GM21367 (cell line): ENCODE results near the gene SPINK8.
"Not testable (repeated sequence)": the region's sequence is repeated elsewhere in the genome, so short reads cannot be mapped to it uniquely, and the experiment has no call there.

Experiments
- ATAC-seq: cut with Tn5 transposase; IDR thresholded peaks from one replicate; pipeline ENCODE4 v1.9.1; 2021; ENCODE audit not compliant: unreplicated experiment

Gene SPINK8

DNA sequence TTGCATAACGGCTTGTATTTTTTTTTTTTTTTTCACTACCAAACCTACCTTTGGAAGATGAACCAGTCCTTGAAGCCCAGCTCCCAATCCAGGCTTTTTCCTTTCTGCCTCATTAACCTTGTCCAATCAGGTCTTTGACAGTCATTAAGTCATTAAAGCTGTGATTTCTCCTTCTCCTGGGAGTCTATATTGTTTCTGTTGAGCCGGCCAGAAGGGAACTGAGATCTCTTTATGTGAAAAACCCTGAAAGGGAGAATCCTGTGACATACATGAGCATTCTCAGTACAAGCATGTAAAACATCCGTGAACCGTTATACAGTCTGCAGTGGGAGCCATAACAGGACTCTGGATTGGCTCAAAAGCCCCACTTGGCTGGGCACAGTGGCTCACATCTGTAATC lies 52.6 kb downstream of the SPINK8 start:
- ATAC-seq, result no peak

DNA sequence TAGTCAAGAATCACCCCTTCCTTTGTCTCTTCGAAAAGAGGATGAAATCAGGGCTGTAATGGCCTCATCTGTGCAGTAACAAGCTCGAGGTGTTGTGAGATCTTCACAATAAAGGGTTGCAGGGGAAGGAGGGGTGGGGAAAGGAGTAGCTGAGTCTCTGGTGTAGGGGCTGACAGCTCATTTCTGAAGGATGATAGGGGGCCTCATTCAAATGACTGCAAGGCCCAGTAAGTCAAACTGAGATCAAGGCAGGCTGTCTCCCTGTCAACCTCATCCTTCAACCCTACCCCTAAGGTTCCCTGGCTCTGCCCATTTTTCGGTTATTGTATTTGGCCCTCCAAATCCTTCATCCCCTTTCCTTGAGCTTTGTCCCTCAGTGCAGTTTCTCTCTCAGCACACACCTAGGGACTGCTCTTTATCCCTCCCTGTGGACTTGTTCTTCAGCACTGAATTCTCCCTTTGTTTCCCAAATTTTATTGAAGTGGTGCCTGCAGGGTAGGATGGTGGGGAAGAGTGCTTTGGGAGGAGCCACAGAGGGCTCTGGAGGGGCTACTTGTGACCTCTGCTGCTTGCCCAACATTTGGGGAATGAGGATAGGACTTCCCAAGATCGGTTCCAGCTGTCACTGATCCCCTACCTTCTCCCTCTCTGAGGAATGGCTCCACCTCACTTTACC lies 54.4 kb downstream of the SPINK8 start:
- no peak for ATAC-seq

DNA sequence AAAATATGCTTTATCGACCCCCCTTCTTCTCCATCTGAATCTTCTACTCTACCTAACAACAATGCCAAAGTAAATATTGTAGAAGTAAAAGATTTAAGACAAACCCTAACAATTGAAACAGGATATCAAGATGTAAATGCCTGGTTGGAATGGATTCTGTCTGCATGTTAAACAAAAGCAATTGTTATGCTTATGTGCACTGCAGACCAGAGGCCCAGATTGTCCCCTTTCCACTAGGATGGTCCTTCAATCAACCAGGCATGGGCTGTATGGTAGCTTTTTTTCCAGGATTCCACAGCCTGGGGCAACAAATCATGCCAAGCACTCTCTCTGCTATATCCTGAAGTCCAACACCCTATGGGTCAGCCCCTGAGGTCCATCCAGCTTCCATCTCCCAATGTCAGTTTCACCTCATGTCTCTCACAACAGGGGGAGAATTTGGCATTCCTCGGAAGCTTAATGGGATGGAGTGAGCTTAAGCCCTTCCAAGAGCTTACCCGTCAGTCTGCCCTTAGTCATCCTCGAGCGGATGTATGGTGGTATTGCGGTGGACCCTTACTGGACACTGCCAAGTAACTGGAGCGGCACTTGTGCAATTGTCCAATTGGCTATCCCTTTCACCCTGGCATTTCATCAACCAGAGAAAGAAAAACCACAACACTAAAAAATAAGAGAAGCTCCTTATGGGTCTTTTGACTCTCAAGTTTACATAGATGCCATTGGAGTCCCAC lies 56.4 kb downstream of the SPINK8 start:
- ATAC-seq, result no peak

DNA sequence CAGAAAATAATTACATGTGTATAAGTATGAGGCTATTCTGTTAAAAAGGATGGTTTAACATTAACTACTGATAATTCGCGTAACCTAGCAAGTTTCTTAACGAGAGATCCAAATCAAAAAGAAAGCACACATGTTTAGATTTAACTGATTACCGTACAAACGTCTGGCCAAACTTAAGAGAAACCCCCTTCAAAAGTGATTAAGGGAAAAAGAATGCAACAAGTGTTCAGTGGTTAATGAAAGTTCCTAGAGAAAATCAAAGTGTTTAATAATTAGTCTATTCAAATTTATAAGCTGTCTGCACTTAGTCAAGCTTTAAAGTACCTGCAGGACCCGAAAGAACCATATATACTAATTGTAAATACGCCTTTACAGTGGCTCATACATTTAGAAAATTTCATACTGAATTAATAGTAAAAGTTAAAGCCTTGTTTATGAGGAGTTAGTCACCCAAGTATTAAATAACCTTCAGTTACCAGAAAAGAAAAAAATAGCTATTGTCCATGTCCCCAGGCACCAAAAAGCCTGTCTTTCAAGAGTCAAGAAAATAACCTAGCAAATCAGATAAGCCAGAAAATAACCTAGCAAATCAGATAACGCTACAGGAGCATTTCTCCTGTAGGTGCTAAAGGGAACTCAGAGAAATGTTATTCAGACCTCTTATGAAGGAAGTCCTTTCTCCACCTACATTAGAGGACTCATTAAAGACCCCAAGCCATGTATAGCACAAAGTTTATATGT lies 58.0 kb downstream of the SPINK8 start:
- no peak for ATAC-seq

DNA sequence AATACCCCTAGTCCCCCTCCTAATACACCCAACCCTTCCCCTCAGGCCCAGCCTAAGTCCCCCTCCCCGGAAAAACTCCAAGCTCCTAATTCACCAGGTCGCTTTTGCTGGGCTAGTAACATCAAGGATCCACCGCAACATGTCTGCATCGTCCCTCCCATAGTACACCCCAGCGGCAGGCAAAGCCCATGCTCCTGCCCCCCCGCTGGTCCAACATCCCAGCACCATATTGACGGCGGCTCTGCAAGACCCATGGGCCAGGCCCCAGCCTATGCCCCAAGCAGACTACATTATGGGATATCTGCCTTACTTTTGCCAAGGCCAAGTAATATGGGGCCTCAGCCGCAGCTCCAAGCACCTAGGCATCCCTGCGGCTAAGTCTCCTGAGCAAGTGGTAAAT lies 59.0 kb downstream of the SPINK8 start:
- no peak for ATAC-seq

DNA sequence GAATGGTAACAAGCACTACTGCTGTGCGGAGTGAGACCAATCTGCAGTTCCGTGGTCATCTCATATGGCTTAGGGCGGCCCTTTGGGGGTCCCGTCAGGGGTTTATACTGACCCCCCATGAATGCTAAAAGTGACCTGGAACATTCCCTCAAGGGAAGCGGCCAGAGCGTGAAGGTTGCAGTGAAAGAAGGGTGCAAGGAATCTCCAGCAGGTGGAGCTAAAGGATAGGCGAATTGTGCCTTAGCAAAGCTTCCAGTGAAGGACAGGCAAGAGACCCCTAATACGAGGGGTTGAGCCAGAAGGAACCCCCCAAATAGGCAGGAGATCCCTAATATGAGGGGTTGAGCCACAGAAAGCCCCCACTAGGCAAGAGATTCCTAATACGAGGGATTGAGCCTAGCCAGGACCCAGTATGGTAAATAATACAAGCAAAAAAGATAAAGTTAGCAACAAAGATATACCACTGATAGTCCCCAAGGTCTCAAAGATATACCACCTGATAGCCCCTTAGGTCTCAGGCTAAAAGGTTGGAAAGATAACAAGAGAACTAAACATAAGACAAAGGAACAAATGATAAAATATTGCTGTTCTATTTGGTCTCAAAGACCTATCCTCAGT lies 59.8 kb downstream of the SPINK8 start:
- no peak for ATAC-seq

DNA sequence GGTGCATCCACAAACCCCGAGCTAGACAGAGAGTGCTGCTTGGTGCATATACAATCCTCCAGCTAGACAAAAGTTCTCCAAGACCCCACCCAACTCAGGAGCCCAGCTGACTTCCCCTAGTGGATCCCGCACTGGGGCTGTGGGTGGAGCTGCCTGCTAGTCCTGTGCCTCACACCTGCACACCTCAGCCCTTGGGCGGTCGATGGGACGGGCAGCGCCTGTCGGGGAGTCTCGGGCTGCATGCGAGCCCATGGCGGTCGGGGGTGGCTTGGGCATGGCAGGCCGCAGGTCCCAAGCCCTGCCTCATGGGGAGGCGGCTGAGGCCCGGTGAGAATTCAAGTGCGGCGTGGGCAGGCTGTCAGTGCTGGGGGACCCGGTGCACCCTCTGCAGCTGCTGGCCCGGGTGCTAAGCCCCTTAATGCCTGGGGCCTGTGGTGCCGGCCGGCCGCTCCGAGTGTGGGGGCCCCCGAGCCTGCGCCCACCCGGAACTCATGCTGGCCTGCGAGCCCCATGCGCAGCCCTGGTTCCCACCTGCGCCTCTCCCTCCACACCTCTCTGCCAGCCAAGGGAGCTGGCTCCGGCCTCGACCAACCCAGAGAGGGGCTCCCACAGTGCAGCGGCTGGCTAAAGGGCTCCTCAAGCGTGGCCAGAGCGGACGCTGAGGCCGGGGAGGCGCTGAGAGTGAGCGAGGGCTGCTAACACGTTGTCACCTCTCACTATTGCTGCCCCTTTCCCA lies 61.5 kb downstream of the SPINK8 start:
- ATAC-seq, result no peak

DNA sequence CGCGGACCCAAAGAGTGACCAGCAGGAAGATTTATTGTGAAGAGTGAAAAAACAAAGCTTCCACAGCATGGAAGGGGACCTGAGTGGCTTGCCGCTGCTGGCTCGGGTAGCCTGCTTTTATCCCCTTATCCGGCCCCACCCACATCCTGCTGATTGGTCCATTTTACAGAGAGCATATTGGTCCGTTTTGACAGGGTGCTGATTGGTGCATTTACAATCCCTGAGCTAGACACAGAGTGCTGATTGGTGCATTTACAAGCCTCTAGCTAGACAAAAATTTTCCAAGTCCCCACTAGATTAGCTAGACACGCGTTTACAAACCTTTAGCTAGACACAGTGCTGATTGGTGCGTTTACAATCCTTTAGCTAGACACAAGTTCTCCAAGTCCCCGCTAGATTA lies 62.2 kb downstream of the SPINK8 start:
- ATAC-seq, result not testable (repeated sequence)

DNA sequence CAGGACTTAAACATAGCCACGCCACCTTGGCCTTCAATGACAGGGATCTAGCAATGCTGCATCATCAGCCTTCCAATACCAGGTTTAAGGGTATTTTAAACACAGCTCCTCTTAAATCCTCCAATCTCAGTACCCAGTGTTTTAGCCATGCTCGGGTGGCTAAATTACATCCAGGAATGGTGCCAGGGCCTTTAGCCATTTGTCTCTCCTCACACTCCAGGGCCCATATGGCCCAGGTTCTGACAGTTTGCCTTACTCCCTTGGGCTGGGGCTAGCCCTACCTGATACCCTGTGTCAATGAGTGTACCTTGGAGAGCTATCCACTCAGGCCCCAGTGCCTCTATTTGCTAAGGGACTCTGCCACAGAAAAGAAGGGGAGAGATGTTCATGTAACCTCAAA lies 63.2 kb downstream of the SPINK8 start:
- ATAC-seq, result no peak

DNA sequence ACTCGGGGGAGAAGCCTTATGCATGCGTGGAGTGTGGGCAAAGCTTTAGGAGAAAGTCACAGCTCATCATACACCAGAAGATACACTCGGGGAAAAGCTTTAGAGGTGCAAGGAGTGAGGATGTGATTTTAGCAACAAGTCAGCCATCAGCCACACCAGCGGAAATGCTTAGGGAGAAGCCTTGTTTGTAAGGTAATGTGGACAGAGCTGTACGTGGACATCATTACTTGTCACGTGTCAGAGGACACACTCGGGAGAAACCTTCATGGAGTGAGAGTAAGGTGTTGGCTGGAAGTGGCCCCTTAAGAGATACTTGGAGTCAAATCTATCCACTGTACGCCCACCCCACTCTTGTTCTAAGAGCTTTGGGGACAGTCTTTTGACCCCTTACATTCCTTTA lies 63.9 kb downstream of the SPINK8 start:
- no peak for ATAC-seq

DNA sequence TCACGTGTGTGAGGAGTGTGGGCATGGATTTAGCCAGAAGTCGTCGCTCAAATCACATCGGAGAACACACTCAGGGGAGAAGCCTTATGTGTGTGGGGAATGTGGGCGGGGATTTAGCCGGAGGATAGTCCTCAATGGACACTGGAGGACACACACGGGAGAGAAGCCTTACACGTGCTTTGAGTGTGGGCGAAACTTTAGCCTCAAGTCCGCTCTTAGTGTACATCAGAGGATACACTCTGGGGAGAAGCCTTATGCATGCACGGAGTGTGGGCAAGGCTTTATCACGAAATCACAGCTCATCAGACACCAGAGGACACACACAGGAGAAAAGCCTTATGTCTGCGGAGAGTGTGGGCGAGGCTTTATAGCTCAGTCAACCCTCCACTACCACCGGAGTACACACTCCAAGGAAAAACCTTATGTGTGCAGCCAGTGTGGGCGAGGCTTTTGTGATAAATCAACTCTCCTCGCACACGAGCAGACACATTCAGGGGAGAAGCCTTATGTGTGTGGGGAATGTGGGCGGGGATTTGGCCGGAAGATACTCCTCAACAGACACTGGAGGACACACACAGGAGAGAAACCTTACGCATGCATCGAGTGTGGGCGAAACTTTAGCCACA lies 64.4 kb downstream of the SPINK8 start:
- no peak for ATAC-seq

DNA sequence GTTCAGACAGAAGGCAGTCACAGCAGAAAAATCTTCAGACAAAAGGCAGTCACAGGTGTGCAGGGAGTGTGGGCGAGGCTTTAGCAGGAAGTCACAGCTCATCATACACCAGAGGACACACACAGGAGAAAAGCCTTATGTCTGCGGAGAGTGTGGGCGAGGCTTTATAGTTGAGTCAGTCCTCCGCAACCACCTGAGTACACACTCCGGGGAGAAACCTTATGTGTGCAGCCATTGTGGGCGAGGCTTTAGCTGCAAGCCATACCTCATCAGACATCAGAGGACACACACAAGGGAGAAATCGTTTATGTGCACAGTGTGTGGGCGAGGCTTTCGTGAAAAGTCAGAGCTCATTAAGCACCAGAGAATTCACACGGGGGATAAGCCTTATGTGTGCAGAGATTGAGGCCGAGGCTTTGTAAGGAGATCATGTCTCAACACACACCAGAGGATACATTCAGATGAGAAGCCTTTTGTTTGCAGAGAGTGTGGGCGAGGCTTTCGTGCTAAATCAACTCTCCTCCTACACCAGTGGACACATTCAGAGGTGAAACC lies 65.0 kb downstream of the SPINK8 start:
- ATAC-seq, result no peak

DNA sequence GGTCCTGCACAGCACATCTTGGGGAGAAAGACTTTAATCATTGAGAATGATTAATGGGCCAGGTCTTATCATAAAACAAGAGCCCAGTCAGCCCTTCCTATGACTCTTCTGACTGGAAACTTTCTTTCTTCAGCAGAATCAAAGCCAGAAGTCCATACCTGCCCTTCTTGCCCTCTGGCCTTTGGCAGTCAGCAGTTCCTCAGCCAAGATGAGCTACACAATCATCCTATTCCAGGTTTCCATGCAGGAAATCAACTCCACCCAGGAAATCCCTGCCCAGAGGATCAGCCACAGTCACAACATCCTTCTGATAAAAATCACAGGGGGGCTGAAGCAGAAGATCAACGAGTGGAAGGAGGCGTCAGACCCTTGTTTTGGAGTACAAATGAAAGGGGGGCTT lies 65.7 kb downstream of the SPINK8 start:
- no peak for ATAC-seq

DNA sequence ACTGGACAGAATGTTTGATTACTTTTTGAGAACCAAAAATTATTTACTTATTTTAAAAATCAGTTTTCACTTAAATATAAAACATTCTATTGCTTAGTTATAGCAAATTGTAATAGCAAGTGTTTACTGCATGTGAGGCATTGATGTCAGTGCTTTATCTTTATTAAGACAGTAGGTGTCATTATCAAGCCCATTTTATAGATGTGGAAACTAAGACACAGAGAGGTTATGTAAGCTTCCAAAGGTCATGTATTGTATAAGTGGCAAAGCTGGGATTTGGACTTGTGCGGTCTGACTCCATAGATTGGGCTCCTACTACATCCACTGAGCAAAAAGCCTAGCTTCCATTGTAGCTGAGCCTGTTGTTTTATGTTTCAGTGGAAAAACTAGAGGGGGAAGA lies 74.9 kb downstream of the SPINK8 start:
- ATAC-seq, result no peak
